H1 (cell line): ENCODE data around the gene RCBTB1. TPM values are rescaled to one million over a fixed set of nuclear protein-coding genes. Genes with fewer than 3 reads are reported as not detected.

ENCODE experiments used
- BRCA1 ChIP-seq: IDR thresholded peaks from 2 replicates; pipeline ENCODE4 v1.6.1; 2012; ENCODE audit warnings: low read depth, low read length, improper control_type of control experiment
- CBX5 ChIP-seq: fragments of 300-800, 300-1000 bp; sonication (generic); IDR thresholded peaks from 2 replicates; pipeline ENCODE4 v1.7.1; 2016; ENCODE audit warnings: antibody characterized with exemption, low read length, low read depth
- CEBPB ChIP-seq: IDR thresholded peaks from 2 replicates; pipeline ENCODE4 v1.6.1; 2012; ENCODE audit warnings: low read depth, low read length
- EP300 ChIP-seq, 2 experiments: IDR thresholded peaks; 1 replicate in 1 of 2; 2 replicates in 1 of 2; pipeline ENCODE4 v1.6.1; 2011 to 2012; ENCODE audit warnings: low read depth in 2 of 2, low read length in 2 of 2, mild to moderate bottlenecking in 2 of 2, borderline replicate concordance in 1 of 2, inconsistent platforms in 1 of 2, moderate library complexity in 1 of 2
- JUN ChIP-seq: IDR thresholded peaks from 2 replicates; pipeline ENCODE4 v1.6.1; 2011; ENCODE audit warnings: low read depth, mild to moderate bottlenecking, improper control_type of control experiment, low read length
- PHF8 ChIP-seq: fragments of 200-600 bp; sonication (generic); conservative IDR thresholded peaks from 2 replicates; pipeline ENCODE4 v1.7.1; 2012; ENCODE audit warnings: low read depth, mild to moderate bottlenecking, inconsistent platforms, low read length, moderate library complexity
- RNF2 ChIP-seq: fragments of 200-900, 300-1000 bp; sonication (generic); IDR thresholded peaks from 2 replicates; pipeline ENCODE4 v1.7.1; 2016; ENCODE audit warnings: borderline replicate concordance, low read depth, mild to moderate bottlenecking, antibody characterized with exemption, low read length; ENCODE audit not compliant: poor library complexity, severe bottlenecking; ENCODE audit errors: missing control alignments
- SIN3A ChIP-seq, 2 experiments: IDR thresholded peaks in 1 of 2; conservative IDR thresholded peaks in 1 of 2; 2 replicates each; pipeline ENCODE4 v1.6.1; 2011 to 2012; ENCODE audit warnings: low read length in 2 of 2, improper control_type of control experiment in 1 of 2, low read depth in 1 of 2, mild to moderate bottlenecking in 1 of 2
- polyA plus RNA-seq, 7 experiments: library from polyadenylated mRNA; depleted of rRNA in 3 of 7; stranded (reverse) in 5 of 7; unstranded in 2 of 7; fragments of >200 nt in 5 of 7; fragments of 200-250 nt in 2 of 7; gene quantifications; 1 replicate in 5 of 7; 2 replicates in 1 of 7; 4 replicates in 1 of 7; pipeline versions ENCODE4 v1.2.1 to v1.2.3, GENCODE V29; 2011 to 2013; ENCODE audit warnings: missing spikeins in 2 of 7, mixed read lengths in 2 of 7
- total RNA-seq: library from RNA; stranded (reverse); fragmentation: NEBNext Ultra II Directional; extraction: Animal tissue kit (Norgen Biotek cat#: 25700); gene quantifications from 2 replicates; pipeline ENCODE4 v1.2.1, GENCODE V29; 2021
- TF ChIP-seq, protein P1 (sequence below): IDR thresholded peaks from 2 replicates; pipeline ENCODE4 v1.6.1; 2012; ENCODE audit warnings: inconsistent platforms

RCBTB1 gene
- total and polyA plus RNA-seq, 2 of the 8 experiments (the other 6 are each of a cell fraction or from before 2014, with no cell fraction given), result 13.7 to 29.8 TPM

DNA sequence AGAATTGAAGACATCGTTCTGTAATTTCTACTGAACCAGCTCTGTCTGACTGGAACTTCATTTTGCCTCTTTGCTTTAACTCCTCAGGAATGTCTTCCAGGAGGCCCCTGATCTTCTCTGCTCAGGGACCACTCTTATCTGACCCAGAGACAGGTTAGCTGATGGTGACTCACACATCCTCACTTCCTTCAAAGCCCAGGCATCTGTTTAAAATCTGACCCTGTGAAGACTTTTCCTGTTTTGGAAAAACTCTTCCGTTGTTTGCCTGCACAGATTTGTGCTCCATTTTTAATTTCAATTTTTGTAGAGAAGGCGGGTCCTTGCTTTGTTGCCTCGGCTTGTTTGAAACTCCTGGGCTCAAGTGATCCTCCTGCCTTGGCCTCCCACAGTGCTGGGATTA, 44.6 kb upstream of the RCBTB1 start (continued):
- TF ChIP-seq PHF8 (no peak), CBX5 (no peak), JUN (no peak), CEBPB (no peak), BRCA1 (no peak), EP300 (IDR thresholded peaks at IDR 0.05; ENCODE audit: borderline replicate concordance in 1 of 2, low read depth in 2 of 2, low read length in 2 of 2) (no peak), SIN3A (conservative IDR thresholded peaks at IDR 0.05 in 1 of 2, IDR thresholded peaks at IDR 0.05 in 1 of 2; ENCODE audit: low read depth in 1 of 2, low read length in 2 of 2) (no peak), RNF2 (no peak)
- TF ChIP-seq, protein P1, sequence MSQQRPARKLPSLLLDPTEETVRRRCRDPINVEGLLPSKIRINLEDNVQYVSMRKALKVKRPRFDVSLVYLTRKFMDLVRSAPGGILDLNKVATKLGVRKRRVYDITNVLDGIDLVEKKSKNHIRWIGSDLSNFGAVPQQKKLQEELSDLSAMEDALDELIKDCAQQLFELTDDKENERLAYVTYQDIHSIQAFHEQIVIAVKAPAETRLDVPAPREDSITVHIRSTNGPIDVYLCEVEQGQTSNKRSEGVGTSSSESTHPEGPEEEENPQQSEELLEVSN, result no peak
